Endothelial cell (in vitro differentiated cells): Measurements from ENCODE around the gene AK1. TPM values are rescaled to one million over a fixed set of nuclear protein-coding genes. Genes with fewer than 3 reads are reported as not detected.
A peak's percentile ranks its signal among the peaks of the same experiment; 100 is the strongest.

Source experiments
- DNase-seq: peaks from one replicate; pipeline ENCODE4 v3.0.0; 2021; ENCODE audit warnings: low spot score
- H3K27ac Mint-ChIP-seq: one replicate; pipeline ENCODE4 v1.8.0; 2021; ENCODE audit warnings: mixed read lengths, inconsistent platforms; ENCODE audit not compliant: unreplicated experiment
- H3K27me3 Mint-ChIP-seq: one replicate; pipeline ENCODE4 v1.8.0; 2021; ENCODE audit warnings: mild to moderate bottlenecking, moderate library complexity, mixed read lengths, inconsistent platforms; ENCODE audit not compliant: unreplicated experiment
- H3K36me3 Mint-ChIP-seq: one replicate; pipeline ENCODE4 v1.8.0; 2021; ENCODE audit warnings: mild to moderate bottlenecking, low read depth, mixed read lengths, inconsistent platforms; ENCODE audit not compliant: unreplicated experiment
- H3K4me1 Mint-ChIP-seq: one replicate; pipeline ENCODE4 v1.8.0; 2021; ENCODE audit warnings: mild to moderate bottlenecking, mixed read lengths, inconsistent platforms; ENCODE audit not compliant: unreplicated experiment
- H3K4me3 Mint-ChIP-seq: one replicate; pipeline ENCODE4 v1.8.0; 2021; ENCODE audit warnings: mild to moderate bottlenecking, mixed read lengths, inconsistent platforms; ENCODE audit not compliant: unreplicated experiment
- H3K9me3 Mint-ChIP-seq: one replicate; pipeline ENCODE4 v1.8.0; 2021; ENCODE audit warnings: mixed read lengths, inconsistent platforms; ENCODE audit not compliant: unreplicated experiment
- total RNA-seq: library from RNA; stranded (reverse); fragmentation: NEBNext Ultra II Directional; extraction: Animal tissue kit (Norgen Biotek cat#: 25700); gene quantifications from one replicate; pipeline ENCODE4 v1.2.1, GENCODE V29; 2021; ENCODE audit not compliant: unreplicated experiment
- TF ChIP-seq, protein P1 (sequence below): fragments of 200-600 bp; sonication (generic); IDR thresholded peaks from one replicate; pipeline ENCODE4 v1.5.0; 2021; ENCODE audit warnings: antibody characterized with exemption; ENCODE audit not compliant: unreplicated experiment

Gene AK1
- total RNA-seq, 1 donor from 2014 or later: 63.3 TPM

DNA sequence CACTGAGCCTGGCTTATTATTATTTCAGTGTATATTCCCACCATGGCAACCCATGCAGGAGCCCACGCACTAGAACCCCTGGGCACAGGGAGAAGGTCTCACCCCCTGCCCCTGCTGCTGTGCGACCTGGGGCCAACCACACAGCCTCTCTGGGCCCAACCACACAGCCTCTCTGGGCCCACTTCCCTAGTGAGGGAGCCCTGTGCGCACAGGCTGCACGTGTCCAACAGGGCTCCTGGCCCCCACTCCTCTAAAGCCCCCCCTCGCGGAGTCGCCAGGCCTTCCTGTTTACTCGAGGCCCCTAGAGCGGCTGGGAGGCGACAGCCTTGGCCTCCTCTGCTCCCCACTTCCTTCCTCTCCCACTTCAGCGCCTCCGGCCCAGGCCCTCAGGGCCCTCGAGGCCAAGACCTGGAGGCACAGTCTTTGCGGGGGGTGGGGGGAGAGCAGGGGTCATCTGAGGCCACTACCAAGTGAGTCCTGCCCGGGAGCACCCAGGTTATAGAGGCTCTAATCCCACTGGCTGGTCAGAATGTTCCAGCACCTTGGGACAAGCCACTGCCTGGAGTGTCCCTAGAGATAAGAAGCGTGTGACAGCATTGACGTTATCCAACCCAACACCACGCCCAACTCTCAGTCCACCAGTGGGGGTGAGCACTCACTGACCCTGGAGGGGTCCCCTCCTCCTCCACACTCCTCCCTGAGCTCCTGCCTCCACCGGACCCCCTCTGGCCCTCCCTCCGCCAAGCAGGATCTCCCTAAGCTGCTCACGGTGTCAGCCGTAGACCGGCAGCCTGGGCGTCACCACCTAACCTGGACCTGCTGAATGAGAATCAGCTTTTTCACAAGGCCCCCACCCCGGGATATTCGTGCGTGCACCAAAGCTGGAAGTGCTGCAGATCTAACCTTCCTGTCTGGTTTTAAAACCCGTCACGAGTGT is 15.1 kb downstream of the AK1 start:
- peaks cover 16% of the 10 kb centered on the region for H3K27me3 Mint-ChIP-seq
- peaks cover 4% of the 10 kb centered on the region for H3K36me3 Mint-ChIP-seq
- H3K9me3 Mint-ChIP-seq: no peaks in the 10 kb centered on the region
- no peak for DNase-seq
- TF ChIP-seq, protein P1, sequence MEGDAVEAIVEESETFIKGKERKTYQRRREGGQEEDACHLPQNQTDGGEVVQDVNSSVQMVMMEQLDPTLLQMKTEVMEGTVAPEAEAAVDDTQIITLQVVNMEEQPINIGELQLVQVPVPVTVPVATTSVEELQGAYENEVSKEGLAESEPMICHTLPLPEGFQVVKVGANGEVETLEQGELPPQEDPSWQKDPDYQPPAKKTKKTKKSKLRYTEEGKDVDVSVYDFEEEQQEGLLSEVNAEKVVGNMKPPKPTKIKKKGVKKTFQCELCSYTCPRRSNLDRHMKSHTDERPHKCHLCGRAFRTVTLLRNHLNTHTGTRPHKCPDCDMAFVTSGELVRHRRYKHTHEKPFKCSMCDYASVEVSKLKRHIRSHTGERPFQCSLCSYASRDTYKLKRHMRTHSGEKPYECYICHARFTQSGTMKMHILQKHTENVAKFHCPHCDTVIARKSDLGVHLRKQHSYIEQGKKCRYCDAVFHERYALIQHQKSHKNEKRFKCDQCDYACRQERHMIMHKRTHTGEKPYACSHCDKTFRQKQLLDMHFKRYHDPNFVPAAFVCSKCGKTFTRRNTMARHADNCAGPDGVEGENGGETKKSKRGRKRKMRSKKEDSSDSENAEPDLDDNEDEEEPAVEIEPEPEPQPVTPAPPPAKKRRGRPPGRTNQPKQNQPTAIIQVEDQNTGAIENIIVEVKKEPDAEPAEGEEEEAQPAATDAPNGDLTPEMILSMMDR: no peak
- peak overlapping the region; percentile 31 for H3K4me3 Mint-ChIP-seq
- peaks cover 54% of the 10 kb centered on the region for H3K4me1 Mint-ChIP-seq
- peak overlapping the region; percentile 58 for H3K27ac Mint-ChIP-seq

DNA sequence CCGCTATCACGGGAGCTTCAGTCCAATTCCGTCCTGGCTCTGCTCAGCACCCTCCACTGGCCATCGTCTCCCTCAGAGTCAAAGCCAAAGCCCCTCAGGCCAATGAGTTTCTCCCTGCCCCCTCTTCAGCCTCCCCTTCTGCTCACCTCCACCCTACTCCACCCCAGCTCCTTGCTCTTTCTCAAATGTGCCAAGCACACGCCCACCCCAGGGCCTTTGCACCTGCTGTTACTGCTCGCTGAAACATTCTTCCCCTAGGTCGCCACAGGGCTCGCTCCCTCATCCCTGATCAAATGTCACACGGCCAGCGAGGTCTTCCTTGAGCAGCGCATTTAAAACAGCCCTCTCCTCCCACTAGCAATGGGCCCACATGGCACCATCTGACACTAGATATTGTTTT is 16.7 kb downstream of the AK1 start:
- Mint-ChIP-seq H3K27ac (no peak overlapping the region), H3K4me3 (no peak overlapping the region), H3K4me1 (peaks cover 50% of the 10 kb centered on the region), H3K9me3 (no peaks in the 10 kb centered on the region), H3K36me3 (peaks cover 2% of the 10 kb centered on the region), H3K27me3 (peaks cover 12% of the 10 kb centered on the region)
- DNase-seq: no peak
- TF ChIP-seq, protein P1: no peak

DNA sequence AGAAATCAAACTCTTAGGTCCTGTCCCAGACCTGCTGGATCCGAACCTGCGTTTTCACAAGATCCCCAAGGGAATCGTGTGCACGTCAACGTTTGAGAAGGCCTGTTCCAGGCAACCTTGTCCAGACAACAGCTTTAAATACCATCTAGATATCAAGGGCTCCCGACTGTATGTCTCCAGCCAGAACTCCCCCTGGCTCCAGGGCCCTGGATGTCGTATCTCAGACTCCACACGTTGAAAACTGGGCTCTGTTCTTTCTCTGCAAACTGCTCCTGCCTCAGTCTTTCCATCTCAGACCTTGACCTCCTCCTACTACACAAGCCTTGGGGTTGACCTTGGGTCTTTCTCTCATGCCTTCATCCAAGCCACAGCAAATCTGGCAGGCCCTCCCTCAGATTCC is 17.2 kb downstream of the AK1 start:
- DNase-seq: no peak
- no peak overlapping the region for H3K27ac Mint-ChIP-seq
- H3K9me3 Mint-ChIP-seq: no peaks in the 10 kb centered on the region
- peaks cover 50% of the 10 kb centered on the region for H3K4me1 Mint-ChIP-seq
- H3K36me3 Mint-ChIP-seq: no peaks in the 10 kb centered on the region
- TF ChIP-seq, protein P1: no peak
- no peak overlapping the region for H3K4me3 Mint-ChIP-seq
- H3K27me3 Mint-ChIP-seq: peaks cover 10% of the 10 kb centered on the region

DNA sequence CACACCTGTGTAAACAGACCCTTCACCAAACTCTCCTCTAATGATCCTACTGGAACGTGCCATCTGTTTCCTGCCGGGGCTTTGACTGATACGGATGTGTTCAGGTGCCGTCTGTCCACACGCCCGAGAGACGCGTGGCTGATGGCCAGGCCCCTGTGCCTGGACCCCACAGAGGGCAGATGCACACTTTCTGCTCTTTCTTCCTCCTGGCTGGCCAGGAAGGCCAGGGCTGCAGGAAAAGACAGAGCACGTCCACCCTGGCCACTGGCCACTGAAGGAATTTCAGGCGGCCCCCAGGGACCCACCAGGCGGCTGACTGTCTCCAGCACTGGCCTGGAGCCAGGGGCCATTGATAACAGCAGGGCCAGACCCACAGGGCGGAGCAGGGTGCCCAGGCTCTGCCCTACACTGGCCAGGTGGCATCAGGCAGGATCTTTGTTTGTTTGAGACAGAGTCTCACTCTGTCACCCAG is 19.4 kb downstream of the AK1 start:
- peaks cover 56% of the 10 kb centered on the region for H3K4me1 Mint-ChIP-seq
- TF ChIP-seq, protein P1: no peak
- no peak for DNase-seq
- no peaks in the 10 kb centered on the region for H3K9me3 Mint-ChIP-seq
- peaks cover 10% of the 10 kb centered on the region for H3K27me3 Mint-ChIP-seq
- H3K36me3 Mint-ChIP-seq: no peaks in the 10 kb centered on the region
- no peak overlapping the region for H3K27ac Mint-ChIP-seq
- H3K4me3 Mint-ChIP-seq: peak overlapping the region; percentile 59

DNA sequence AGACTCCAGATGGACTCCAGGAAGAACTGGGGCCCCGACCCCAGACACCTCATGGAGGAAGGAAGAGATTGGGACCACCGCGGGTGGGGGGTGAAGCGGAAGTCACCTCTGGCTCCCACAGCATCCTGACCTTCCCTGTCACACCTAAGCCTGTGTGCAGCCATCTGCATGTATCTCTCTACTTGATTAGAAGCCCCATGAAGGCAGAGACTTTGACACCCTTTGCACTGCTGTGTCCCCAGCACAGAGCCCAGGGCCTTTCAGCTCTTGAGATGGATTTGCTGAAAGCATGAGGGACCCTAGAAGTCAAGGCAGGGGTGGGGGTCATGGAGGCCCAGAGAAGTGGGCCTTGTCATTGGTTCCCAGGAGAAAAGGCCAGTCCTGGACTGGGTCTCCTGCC is 20.2 kb downstream of the AK1 start:
- no peaks in the 10 kb centered on the region for H3K9me3 Mint-ChIP-seq
- TF ChIP-seq, protein P1: no peak
- no peak overlapping the region for H3K4me3 Mint-ChIP-seq
- no peaks in the 10 kb centered on the region for H3K36me3 Mint-ChIP-seq
- H3K4me1 Mint-ChIP-seq: peaks cover 56% of the 10 kb centered on the region
- H3K27me3 Mint-ChIP-seq: peaks cover 10% of the 10 kb centered on the region
- no peak for DNase-seq
- no peak overlapping the region for H3K27ac Mint-ChIP-seq
